Fibroblast of skin of left quadriceps (primary cell): ENCODE results near the gene RPL35A.
A peak's percentile ranks its signal among the peaks of the same experiment; 100 is the strongest.
"Not testable (repeated sequence)": the region's sequence is repeated elsewhere in the genome, so short reads cannot be mapped to it uniquely, and the experiment has no call there.

Experiments used
- DNase-seq, 2 experiments: peaks; one replicate each; pipeline ENCODE4 v3.0.0-alpha.2; 2013; ENCODE audit warnings: low read depth in 2 of 2

RPL35A gene

DNA sequence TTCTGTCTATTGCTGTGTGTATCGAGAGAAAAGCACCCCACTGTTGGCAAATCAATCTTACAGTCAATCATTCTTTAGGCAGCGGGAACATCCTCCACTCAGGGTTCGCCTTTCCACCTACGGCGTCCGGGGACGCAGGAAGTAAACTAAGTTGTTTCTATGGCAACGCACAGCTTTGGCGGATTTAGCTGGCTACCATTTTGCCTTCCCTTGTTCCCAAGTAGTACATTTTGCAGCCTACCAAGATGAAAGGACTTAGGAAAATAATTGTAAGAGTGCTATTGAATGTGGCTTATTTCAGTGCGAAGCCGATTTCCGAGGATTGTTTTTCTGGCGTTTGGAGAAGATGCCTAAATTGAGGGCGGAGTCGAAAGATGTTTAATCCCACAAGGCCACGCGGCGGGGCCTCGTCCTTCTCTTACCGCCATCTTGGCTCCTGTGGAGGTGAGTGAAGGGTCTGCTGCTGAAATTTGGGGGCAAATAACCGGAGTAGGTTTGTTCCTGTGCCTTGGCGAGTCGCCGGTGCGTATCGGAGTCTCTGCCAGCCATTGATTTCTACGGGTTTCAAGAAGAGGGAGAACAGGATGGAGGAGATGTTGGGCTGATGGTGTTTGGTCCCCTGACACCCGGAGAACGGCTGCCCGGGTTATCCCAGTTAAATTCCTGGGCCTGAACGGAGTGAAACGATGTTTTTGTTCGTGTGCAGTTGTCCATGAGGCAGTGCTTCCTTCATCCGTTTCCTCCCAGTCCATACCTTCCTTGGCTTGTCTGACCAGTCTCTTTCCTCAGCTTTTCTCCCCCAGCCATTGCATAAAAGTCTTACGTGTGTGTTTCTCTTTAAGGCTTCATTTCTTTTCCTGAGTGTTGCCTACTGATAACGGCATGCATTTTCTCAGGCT is at the start of gene RPL35A:
RPL35A (plus strand) TSS at position 413 of the 899 bp plus-strand sequence. CDS start 778 bp downstream, outside the sequence.
- peak; percentile 92 to 94 for DNase-seq

DNA sequence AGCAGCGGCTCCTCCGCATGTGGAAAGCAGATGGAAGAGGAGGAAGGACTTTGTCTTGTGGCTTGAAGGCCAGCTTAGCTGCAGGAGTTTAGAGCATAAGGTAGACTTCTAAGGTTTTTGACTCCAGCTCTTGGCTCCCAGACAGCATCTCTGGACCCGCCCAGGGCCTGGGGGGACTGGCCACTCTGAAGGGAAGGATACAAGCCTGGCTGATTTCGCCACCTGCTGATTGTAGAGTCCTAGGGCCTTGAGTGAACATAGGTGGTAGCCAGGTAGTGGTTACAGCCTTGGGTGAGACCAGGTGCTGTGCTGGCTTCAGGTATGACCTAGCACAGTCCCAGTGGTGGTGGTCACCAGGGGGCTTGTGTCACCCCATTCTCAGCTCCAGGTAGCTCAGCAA is 48.4 kb upstream of the RPL35A start:
- DNase-seq, result no peak

DNA sequence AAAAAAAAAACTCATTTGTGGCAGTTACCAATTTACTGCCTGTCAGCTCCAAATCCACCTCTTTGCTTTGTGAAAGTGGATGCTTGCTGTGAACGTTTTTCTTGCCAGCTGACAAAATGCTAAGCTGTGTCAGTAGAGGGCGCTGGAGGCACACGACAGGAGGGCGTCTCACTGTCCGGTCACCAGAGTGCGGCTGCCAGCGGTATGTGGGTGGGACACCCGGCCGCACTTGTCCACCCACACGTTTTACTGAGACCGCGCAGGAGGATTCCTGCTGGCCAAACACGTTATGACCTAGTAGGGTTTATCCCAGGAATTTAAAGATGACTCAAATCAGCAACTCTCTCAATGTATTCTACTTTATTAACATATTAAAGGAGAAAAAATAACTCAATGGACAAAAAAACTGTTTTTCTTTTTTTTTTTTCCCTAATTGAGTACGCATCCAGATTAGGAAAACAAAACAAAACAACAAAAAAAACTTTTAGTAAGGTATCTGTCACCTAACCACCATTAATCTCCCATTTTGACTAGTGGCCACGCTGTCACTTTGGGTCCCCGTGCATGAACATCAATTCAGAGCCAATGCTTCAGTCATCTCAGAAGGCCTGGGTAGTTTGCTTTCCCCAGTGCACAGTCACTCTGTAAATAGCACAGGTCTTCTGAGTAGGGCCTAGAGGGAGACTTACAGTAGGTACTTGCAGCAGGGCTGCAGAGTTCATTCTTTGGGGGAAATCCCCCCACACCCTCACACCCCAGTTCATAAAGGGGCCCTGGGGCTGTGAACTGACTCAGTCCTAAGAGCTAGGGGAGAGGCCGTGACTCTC is 43.8 kb upstream of the RPL35A start:
- DNase-seq, result peak; percentile 71 to 72

DNA sequence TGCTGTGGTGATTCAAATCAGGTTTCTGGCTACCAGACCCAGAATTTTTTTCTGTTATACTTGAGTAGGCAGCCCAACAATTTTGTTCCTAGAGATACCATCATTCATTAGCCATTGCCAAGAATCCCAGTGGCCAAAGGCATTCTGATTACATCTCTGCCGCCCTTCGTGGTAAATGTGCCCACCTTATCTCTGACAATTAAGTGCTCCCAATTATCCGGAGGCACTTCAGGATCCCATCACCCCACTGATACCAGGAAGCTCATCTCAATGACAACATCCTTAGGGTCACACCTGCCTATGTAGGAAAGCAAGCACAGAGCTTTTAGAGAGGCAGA is 43.2 kb upstream of the RPL35A start:
- no peak for DNase-seq

DNA sequence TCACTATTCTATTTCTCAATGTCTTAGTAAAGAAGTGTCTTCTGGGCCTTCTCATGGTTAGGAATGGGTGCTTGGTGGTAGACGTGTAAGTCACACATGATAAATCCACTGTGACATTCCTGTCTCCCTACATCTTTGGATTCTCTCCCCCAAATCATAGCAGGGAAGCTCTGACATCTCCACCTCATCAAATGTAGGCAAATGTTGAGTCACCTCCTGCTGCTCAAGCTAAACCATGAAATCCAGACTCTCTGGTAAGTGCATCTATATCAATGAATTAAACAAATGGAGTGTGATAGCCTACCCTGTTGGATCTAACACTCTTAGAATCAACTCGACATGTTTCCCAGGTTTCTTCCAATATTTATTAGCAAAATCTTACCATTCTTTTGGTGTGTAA is 42.8 kb upstream of the RPL35A start:
- no peak for DNase-seq

DNA sequence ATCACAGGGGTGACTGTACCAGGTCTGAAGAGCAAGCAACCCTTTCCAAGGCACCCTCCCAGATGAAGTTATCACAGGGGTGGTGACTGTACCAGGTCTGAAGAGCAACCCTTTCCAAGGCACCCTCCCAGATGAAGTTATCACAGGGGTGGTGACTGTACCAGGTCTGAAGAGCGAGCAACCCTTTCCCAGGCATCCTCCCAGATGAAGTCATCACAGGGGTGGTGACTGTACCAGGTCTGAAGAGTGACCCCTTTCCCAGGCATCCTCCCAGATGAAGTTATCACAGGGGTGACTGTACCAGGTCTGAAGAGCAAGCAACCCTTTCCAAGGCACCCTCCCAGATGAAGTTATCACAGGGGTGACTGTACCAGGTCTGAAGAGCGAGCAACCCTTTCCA is 41.4 kb upstream of the RPL35A start:
- DNase-seq, result not testable (repeated sequence)

DNA sequence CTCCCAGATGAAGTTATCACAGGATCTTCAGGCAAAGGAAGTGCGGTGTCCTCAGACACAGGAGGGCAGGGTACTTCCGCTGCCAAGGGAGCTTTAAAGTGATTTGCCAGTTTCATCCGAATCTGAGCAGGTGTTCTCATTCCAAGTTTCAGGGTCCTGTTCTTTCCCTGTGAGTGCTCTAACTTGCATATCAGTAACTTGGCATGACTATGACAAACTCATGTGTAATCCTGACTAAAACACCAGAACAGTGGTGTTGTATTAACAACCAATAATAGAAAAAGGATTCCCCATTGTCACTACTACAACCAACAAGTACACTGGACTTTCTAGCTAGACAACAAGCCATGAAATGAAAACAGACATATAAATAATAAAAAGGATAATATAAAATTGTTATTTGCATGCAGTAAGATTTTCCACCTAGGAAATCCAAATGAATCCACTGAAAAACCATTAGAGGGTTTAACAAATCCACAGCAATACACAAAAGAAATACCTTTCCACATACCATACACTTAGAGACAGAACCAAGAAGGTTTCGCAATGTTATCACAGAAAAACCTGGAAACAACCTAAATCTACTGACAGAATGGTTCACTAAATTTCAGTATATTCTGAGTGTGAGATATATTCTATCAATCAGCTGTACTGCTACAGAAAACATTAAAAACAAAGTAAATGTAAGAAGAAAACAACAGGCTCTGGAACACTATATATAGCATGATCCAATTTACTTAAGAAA is 40.9 kb upstream of the RPL35A start:
- no peak for DNase-seq

DNA sequence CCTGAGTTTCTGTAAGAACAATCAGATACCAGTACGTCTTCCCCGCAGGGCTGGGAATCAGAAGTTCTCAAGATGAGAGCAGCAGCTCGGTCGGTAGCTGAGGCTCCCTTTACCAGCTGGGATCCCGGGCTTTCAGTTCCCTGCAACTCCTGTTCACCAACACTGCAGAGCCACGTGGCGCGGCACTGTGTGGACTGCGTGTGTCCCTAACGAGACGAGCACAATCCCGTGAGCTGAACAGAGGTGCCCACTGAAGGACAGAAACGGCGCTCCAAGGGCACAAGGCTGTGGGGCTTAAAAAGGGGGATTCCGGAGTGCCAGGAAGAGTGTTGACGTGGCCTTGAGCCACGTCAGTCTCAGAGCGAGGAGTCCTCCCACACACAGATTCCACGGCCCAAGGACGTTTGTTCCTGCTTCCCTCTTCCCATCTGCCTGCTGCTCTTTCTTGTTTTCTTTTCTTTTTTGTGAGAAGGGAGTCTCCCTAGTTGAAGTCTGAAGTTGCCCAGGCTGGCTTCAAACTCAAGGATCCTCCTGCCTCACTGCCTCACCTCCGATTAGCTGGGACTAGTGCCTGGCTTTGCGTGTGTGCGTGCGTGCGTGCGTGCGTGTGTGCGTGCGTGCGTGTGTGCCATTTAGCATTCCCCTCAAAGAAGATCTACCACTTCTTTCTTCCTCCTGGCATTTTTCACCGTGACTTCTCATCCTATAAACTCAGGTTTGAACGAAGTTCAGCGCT is 37.1 kb upstream of the RPL35A start:
- DNase-seq, result no peak

DNA sequence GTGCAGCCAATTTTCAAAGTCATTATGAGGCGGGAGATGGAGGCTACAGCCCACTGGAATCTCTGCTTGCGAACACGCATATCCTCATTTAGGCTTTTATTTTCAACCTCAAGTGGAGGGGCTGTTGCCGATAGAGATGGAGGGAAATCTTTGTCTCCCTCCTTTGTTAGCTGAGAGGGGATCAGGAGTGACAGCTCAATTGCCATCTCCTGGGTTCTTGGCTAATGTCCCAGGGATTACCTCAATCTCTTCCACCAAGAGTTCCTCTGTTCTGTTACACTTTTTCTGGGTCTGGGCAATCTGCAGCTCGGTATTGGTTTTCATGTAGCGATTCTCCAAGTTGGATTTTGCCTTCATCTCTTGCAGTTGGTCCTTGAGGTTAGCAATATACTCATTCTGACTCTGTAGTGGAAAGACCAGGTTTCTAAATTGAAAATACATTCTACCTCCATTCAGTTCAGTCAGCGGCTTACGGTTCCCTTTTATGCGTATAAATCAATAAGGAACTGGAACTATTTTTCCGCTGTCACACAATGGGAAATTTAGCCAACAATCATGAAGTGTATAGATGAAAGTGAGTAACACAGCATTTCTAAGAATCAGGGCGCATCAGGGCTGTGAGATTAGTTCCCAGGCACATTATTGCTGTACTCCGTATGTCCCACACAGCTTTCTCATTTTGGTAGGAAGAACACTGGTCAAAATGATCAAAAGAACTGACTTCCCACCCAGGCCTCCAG is 36.2 kb upstream of the RPL35A start:
- DNase-seq, result no peak

DNA sequence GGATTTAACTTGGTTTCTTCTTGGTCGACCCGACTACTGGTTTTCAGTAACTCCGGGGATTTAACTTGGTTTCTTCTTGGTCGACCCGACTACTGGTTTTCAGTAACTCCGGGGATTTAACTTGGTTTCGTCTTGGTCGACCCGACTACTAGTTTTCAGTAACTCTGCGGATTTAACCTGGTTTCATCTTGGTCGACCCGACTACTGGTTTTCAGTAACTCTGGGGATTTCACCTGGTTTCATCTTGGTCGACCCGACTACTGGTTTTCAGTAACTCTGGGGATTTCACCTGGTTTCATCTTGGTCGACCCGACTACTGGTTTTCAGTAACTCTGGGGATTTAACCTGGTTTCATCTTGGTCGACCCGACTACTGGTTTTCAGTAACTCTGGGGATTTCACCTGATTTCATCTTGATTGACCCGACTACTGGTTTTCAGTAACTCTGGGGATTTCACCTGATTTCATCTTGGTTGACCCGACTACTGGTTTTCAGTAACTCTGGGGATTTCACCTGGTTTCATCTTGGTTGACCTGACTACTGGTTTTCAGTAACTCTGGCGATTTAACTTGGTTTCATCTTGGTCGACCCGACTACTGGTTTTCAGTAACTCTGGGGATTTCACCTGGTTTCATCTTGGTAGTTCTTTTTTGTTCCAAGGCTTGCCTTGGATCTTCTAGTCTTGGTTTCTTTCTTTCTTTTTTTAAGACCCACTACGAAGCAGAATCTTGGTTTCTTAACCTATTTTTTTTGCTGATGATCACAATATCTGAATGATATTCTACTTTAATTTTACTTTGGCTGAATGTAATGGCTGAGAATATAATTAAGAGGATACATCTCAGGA is 28.3 kb upstream of the RPL35A start:
- not testable (repeated sequence) for DNase-seq

DNA sequence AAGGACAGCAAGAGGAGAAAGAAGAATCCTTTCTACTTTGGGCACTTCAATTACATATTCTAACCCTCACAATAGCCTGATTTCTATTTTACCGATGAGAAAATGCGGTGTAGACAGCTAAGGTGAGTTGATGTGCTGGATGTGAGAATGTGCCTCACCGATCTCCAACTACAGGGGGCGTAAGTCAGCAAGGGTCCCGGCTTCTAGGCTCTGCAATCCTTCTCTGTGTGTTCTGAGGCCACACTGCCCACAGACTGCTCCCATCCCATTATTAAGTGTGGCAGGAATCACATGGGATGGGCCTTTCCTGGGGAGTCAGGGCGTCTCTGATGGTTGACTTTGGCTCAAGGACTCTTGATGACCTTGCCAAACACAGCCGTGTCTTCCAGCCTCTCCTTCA is 23.6 kb upstream of the RPL35A start:
- no peak for DNase-seq

DNA sequence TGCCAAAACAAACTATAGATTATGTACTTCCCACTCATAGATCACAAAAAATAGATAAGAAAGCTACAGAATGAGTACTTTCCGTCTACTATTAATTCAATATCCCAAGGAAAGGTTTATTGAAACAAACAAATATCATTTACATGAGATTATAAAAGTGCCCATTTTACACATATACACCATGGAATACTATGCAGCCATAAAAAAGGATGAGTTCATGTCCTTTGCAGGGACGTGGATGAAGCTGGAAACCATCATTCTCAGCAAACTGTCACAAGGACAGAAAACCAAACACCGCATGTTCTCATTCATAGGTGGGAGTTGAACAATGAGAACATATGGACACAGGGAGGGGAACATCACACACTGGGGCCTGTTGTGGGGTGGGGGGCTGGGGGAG is 22.4 kb upstream of the RPL35A start:
- not testable (repeated sequence) for DNase-seq

DNA sequence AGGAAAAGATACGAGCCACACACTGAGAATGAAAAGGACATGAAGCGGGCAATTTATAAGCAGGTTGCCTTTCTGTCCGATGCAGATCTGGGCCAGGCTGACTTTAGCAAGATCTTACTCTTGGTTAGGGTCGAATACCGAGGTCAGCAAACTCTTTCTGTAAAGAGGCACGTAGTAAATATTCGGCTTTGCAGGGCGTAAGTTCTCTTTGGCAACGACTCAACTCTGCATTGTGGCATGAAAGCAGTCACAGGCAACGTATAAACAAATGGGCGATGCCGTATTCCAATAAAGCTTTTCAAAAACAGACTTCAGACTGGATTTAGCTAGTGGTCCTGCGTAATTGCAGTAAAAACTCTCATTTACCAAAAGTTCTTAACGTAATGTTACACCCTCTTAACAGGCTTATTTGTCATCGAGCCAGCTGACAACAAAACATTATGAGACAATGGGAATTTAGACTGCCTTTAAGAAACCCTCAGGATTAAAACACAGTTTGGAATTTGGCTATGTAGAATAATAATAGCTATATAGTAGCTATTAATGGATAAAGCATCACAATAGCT is 13.1 kb upstream of the RPL35A start:
- DNase-seq, result no peak

DNA sequence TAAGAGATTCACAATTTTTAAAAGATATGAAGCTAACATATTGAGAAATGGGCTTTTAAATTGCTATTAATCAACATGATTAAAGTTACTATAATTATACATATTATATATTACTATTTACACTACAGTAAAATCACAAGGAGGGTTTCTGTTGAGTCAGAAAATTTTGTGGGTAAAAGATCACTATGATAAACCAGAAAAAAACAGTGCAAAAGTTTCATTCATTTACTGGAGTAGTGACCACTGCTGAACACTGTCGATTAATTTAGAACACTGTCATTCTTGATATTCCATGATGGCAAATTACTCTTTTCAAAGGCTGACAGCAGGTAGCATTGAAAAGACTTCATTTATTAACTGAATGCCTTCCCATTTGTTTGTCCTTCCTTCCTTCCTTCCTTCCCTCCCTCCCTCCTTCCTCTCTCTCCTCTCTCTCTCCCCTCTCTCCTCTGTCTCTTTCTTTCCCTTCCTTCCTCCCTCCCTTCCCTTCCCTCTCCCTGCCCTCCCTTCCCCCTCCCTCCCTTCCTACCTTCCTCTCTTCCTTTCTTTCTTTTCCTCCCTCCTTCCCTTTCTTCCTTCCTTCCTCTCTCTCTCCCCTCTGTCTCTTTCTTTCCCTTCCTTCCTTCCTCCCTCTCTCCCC is 9.1 kb upstream of the RPL35A start:
- no peak for DNase-seq

DNA sequence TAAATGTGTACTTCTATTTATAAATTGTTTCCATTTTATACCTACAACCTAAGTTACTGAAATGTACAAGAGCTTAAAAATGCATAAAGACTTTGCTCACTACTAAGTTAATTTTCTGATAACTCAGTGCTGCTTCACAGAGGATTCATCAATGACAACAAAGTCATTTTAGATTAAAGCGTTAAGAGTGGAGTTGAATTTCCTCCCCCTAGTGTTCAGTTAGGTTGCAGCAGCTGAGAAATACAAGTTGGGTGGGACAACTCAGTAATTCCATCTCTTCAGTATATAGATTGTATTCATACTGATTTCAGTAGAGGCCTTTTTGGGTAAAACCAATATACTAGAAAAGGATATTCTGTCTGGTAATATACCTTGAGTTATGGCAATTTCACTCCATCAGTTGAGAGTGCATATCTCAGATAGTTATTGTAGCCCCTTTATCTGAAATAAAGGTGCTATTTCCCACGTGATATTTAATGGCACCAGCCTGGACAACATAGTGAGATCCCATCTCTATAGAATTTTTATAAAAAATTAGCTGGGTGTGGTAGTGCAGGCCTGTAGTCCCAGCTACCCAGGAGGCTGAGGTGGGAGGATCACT is 6.9 kb upstream of the RPL35A start:
- DNase-seq, result peak in 1 of 2 experiments; percentile 11

DNA sequence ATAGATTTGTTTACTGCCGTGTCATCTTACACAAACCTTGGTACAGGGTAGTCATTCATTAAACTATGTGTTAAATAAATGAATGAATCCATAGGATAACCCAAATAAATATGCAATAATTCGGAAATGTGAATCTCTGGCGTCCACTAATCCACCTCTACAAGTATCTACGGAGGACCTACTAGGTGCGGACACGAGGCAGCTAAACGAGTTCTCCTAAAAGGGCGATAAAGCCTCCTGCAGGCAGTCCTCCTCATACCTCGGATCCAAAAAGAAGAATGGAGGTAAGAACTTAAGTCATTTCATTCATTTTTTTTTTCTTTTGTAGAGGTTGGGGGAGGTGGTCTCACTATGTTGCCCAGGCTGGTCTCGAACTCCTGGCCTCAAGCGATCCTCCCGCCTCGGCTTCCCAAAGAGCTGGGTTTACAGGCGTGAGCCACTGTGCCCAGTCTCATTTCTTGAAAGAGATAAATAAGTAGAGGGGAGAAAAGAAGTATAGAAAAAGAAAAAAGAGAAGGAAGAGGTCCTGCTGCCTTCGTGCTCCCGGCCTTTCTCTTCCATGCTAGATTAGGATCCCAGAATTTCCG is 706 bp upstream of the RPL35A start:
- DNase-seq, result no peak

DNA sequence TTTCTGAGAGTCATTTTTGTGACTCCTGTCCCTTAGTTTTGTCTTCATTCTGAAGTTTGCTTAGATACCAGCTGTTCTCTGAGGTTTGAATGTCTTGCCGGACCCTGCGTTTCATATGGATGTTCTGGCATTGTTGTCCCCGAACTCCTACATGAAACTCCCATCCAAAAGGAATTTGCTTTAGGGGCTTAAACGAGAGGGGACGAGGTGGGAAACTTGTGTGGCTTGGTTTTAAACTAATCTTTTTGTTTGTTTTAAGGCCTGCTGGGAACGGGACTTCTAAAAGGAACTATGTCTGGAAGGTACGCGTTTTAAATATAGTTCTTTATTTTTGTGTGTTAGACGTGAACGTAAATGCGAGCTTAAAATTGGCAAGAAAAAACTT is 679 bp downstream of the RPL35A start:
- DNase-seq, result no peak

DNA sequence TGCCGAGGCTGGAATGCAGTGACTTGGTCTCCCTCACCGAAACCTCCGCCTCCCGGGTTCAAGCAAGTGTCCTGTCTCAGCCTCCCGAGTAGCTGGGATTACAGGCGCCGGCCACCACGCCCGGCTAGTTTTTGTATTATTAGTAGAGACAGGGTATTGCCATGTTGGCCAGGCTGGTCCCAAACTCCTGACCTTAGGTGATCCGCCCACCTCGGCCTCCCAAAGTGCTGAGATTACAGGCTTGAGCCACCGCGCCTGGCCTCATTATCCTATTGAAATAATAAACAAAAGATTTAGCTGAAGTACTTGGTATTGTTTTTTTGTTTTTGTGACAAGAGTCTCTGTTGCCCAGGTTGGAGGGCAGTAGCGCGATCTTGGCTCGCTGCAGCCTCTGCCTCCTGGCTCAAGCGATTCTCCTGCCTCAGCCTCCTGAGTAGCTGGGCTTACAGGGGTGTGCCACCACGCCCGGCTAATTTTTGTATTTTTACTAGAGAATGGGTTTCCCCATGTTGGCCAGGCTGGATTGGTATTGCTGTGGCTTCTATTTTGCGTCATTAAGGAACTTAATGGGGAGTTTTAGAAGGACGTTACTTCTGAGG is 1.5 kb downstream of the RPL35A start:
- no peak for DNase-seq
